Activated CD8-positive, alpha-beta memory T cell treated with anti-CD3 and anti-CD28 coated beads for 48 hours (primary cell): Measurements from ENCODE around the gene SYT2.
"Not testable (repeated sequence)": the region's sequence is repeated elsewhere in the genome, so short reads cannot be mapped to it uniquely, and the experiment has no call there.

ENCODE experiments used
- DNase-seq, 3 experiments: peaks; one replicate each; pipeline ENCODE4 v3.0.0-alpha.2; 2020; ENCODE audit warnings: low read depth in 2 of 3, low spot score in 2 of 3

SYT2 gene

DNA sequence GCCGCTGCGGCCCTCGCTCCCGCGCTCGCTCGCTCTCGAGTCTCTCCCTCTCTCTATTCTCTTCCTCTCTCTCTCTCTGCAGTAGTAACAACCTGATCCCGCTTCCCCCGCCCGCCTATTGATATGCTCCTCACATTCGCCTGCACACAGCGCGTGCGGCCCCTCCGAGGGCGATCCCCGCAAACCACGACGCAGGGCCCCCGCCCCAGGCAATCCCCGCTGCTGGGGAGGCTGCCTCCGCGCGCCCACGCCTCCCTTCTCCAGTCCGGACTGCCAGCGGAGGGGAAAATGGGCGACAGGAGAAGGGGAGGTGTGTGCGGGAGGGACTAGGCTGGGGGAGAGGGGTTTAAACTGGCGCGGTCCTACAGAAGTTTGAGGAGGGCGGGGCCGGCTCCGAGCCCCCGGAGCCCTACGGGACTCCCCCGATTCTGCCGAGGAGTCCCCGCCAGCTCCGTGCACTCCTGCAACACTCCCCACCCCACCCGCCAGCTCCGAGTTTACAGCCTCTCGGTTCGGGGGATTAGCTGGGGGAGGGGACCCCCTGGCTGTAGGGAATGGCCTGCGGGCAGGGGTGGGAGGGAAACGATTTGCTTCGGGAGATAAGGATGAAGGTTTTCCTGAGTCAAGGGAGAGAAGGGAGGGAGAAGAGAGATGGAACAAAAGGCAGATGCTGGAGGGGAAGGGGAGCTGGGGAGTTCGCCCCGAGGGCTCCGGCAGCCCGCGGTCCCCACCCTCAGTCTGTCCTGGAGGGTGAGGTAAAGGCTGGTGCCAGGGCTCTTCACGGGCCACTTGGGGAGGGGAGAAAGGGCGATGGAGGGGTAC is 66.6 kb downstream of the SYT2 start:
- DNase-seq: peak in 1 of 3 experiments; percentile 2

- DNase-seq: no peak
These were observed 67.5 kb downstream of the SYT2 start for GRCh38 chr1:202642619-202643291.

- no peak for DNase-seq
These were observed 68.0 kb downstream of the SYT2 start for GRCh38 chr1:202642212-202642611.

- DNase-seq: no peak
These were observed 70.8 kb downstream of the SYT2 start for GRCh38 chr1:202639500-202639899.

GRCh38 chr1:202638701-202639305 is 71.5 kb downstream of the SYT2 start:
- DNase-seq: not testable (repeated sequence)

DNA sequence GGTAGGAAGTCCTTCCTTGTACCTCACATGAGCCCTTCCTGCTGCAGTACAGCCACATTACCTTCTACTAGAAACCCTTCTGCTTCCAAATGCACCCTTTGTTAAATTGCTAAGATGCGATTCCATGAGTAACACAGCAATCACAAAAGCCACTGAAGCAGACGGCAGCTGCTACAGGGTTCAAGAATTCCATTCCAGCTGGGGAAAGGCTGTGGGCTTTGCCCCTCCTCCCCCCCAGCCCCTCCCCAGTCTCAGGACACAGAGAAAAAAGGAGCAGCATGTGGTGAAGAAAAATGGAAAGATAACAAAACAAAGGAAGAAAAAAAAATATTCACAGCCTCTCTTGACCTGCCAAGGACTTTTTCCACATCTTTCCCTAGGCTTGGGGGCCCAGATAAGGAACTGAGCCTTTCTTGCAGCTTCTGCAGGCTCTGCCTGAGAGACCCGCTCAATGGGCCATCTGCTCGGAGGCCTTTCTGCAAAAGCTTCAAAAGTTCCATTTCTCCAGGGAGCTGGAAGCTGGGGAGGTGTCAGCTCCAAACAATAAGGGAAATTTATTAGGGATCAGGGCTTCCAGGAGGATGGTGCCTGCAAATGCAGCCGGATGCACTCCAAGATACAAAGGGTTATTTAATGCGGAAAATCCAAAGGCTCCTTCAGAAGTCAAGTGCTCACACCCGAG is 72.1 kb downstream of the SYT2 start:
- no peak for DNase-seq

DNA sequence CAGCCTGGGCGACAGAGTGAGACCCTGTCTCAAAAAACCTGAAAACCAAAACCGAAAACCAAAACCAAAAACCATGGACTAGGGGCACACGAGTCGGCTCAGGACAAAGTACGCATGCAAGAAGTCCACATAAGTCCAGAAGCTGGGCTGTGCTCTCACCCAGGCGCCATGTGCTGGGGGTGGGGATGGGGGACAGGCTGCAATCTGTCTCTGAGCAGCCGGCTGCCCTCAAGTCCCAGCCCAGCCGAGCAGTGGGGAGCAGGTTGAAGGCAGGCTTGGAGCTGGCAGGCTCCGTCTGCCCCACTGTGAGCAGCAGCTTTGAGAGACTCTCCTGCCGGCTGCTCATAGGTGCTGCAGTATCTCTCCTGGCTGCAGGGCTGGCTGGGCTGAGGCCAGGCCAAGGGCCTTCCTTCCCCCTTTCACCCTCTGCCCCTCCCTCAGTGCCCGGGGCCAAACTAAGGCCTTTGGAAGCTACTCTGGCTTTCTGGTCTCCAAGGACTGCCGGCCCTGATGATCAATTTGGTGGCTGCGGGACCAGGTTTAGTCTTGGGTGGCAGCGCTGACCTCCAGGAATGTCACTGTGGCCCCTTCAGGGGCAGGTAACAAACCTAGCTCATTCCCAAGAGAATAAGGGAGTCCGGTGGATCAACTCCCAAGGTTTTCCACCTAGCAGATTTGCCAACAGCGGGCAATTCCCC is 72.8 kb downstream of the SYT2 start:
- DNase-seq: not testable (repeated sequence)

- not testable (repeated sequence) for DNase-seq
These were observed 74.1 kb downstream of the SYT2 start for GRCh38 chr1:202636171-202636570.

- no peak for DNase-seq
These were observed 78.0 kb downstream of the SYT2 start for GRCh38 chr1:202632241-202632640.

DNA sequence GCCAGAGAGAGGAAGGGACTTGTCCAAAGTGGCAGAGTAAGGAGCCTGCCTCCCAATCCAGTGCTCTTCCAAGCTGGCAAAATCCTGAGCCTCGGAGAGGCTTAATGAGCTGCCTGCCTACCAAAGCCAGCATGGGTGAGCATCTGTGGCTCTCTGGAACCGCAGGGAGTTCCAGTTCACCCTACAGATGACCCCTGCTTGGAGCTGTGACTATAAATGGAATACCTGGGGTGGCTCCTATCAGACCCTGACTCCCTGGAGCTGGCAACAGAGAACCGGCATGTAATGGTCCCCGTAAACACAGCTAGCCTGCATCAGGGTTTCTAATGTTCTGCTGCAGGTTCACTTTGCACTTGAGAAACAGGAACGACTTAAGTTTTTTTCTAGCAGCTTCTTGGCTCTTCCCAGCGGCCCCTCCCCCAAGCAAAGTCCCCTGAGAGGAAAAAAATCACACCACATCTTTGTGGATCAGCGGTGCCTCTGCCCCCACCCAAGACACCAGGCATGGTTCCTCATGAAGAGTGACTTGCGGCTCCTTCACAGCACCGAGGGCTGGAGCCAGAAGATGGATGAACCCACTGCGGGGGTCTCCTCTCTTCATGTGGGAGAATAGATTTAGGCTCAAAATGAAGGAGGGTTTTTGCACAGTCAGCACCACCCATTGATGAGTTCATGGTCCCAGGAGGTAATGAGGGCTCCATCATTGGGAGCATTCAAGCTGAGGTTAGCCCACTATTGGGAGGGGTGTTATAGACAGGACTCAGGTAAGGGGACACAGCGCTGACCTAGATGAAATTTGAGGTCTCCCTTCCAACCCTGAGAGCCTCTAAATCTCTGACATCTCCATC is 79.0 kb downstream of the SYT2 start:
- no peak for DNase-seq

DNA sequence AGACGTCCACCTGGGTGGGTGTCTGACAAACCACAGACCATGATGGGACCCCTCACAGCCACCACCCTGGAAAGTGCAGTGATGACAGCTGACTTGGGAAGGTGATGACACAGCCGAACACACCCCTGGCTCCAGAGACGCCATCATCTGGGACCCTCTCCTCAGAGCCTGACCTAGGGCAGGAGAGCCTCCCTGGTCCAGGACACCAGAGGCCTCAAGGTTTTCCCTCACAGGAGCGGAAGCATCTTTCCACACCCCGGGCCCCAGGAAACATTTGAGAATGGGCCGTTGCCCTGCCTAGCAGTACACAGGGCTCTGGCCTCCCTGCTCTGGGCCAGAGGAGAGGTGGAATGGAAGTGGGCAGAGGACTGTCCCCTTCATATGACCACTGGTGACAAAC is 79.7 kb downstream of the SYT2 start:
- no peak for DNase-seq

- not testable (repeated sequence) for DNase-seq
These were observed 80.2 kb downstream of the SYT2 start for GRCh38 chr1:202630096-202630495.

GRCh38 chr1:202629257-202629811 is 80.9 kb downstream of the SYT2 start:
- not testable (repeated sequence) for DNase-seq

GRCh38 chr1:202628646-202629215 is 81.5 kb downstream of the SYT2 start:
- DNase-seq: no peak

- no peak for DNase-seq
These were observed 82.3 kb downstream of the SYT2 start for GRCh38 chr1:202627841-202628565.

GRCh38 chr1:202627036-202627435 is 83.2 kb downstream of the SYT2 start:
- not testable (repeated sequence) for DNase-seq

DNA sequence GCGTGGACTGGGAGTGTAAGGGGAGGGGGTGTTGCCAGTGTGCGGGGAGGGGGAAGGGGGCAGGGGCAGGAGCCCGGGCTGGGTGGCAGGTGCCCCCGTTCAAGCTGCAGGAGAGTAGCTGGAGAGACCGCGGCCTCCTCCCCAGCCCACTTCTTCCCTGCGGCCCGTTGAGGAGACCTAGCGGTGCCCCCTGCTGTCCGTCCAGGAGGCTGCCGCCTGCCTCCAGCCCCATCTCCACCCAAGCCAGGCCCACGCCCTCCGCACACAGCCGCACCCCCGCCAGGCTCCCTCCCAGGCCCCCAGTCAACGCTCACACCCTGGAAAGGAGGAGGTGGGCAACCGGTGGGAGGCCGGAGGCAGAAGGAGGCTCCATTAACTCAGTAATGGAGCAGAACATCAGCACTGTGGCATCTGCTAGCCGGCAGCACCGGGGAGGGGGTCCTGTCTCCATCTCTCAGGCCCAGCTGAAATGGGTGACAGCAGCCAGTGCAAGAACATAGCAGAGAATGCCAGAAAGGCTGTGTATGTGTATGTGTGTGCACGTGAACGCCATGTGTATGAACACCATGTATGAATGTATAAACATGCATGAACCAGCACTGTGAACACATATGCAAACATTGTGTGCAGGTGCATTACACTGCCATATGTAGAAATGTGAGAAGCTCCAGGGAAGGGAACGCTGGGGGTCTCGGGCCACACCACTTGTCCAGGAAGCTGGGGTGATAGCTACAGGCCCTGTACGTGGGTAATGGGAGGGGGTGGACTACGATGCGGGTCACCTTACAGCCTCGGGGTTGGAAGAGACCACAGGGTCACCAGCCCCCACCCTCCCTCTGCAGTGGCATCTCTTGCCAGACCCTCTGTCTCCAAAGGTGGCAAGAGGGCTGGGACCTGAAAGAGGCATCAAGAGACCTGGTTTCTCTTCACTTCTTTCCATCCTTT is 84.6 kb downstream of the SYT2 start:
- DNase-seq: peak in 1 of 3 experiments; percentile 27

- no peak for DNase-seq
These were observed 85.5 kb downstream of the SYT2 start for GRCh38 chr1:202624781-202625108.
